Pons (tissue), 1 donor: ENCODE data around the gene TNIK.
"Not testable (repeated sequence)": the region's sequence is repeated elsewhere in the genome, so short reads cannot be mapped to it uniquely, and the experiment has no call there.

Experiments
- DNase-seq: peaks from one replicate; pipeline ENCODE4 v3.0.0-alpha.2; 2016; ENCODE audit warnings: low spot score

Gene TNIK

DNA sequence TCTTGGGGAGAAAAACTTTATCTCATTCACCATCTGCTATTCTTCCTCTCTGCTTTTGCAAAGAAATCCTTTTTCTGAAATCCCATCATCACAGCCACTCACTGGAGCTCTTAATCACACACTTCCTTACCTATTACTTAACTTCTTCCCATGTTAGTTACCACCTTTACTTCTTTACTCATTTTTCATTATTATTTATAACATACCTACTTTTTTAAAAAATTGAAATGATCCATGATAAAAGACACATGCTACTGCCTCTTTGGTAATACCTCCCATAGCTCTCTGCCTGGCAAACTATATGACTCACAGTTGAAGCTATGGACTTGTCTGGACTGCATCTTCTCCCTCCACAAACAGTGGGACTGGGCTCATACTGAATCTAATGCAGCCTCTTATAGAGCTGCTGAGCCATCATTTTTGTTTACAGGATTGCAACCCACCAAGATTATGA is 150.3 kb downstream of the TNIK start:
- no peak for DNase-seq

DNA sequence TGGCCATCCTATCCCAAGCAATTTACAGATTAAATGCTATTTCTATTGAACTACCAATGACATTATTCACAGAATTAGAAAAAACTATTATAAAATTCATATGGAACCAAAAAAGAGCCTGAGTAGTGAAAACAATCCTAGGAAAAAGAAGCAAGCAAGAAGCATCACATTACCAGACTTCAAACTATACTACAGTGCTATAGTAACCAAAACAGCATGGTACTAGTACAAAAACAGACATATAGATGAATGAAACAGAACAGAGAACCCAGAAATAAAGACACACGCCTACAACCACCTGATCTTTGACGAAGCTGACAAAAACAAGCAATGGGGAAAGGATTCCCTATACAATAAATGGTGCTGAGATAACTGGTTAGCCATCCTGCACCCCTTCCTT is 152.2 kb downstream of the TNIK start:
- no peak for DNase-seq

DNA sequence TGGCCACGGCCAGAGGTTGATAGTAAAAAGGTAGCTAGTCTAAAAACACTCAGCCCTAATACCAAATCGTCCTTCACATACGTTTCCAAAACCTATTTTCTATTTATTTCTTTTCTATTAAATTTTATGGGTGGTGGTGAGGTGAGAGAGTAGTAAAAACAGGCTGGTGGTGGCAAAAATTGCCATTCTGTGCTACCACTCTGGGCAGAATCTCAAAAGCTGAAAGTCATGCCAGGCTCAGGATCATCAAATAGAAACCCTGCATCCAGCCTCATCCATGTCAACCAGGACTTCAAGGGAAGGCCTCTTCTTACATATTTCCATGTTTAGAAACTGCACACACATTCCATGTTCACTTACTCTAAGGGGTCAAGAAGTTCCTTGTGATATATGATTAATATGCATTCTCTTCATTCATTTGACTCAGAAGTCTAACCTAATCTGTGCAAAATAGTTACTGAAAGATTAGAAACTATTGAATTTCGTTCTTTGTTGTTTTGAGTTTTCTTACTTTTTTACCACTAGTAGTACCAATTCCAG is 153.1 kb downstream of the TNIK start:
- no peak for DNase-seq

DNA sequence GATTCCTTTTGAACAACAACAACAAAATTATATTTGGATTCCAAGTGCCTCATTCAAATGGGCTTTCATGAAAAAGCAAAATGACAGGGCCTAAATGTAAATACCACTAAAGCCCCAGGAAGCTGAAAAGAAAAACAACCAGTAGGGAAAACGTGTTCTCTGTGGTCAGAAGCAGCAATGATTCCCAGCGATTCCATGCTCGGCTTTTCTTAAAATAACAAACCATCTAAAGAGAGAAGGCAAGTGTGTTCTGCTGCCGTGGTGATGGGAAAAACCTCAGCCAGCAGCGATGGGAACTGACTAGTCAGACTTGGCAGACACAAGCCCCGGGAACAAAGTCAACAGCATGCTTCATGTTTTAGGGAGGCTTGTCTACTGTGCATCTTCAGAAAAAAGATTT is 153.6 kb downstream of the TNIK start:
- DNase-seq = peak; percentile 77

DNA sequence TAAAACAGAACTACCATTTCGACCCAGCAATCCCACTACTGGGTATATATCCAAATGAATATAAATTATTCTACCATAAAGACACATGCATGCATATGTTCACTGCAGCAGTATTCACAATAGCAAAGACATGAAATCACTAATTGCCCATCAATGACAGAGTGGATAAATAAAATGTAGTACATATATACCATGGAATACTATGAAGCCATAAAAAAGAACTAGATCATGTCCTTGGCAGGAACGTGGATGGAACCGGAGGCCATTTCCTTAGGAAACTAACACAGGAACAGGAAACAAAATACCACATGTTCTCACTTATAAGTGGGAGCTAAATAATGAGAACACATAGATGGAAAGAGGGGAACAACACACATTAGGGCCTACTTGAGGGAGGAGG is 154.4 kb downstream of the TNIK start:
- not testable (repeated sequence) for DNase-seq

DNA sequence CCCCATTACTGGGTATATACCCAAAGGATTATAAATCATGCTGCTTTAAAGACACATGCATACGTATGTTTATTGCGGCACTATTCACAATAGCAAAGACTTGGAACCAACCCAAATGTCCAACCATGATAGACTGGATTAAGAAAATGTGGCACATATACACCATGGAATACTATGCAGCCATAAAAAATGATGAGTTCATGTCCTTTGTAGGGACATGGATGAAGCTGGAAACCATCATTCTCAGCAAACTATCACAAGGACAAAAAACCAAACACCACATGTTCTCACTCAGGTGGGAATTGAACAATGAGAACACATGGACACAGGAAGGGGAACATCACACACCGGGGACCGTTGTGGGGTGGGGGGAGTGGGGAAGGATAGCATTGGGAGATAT is 155.7 kb downstream of the TNIK start:
- DNase-seq = not testable (repeated sequence)

DNA sequence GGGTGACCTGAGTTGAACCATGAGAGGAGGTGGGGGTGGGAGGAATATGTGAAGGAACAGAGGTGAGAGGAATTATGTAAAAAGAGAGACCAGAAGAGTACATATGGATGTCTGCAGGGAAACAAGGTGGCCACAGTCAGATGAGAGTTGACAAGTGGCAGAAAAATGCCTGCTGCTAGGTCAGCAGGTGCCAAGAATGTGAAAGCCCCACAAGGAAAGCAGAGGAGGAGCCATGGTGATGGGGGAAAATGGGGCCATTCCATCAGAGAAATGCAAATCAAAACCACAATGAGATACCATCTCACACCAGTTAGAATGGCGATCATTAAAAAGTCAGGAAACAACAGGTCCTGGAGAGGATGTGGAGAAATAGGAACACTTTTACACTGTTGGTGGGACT is 156.2 kb downstream of the TNIK start:
- DNase-seq = not testable (repeated sequence)

DNA sequence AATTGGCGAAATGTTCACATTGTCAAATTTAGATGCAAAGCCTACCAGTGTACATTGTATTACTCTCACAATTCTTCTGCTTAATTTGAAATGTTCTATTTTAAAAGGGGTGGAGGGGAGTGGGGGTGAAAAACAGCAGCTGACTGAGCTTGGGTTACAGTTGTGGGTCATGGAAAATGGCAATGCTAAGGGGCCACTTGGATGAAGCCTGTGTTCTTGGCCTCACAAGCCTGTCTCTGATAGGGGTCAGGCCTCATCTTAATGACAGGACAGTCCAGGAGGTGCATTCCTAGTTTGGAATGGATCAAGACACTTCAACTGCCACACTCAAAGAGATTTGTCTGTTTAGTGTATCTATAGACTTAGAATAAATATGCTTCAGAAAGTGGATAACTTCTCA is 158.2 kb downstream of the TNIK start:
- no peak for DNase-seq

DNA sequence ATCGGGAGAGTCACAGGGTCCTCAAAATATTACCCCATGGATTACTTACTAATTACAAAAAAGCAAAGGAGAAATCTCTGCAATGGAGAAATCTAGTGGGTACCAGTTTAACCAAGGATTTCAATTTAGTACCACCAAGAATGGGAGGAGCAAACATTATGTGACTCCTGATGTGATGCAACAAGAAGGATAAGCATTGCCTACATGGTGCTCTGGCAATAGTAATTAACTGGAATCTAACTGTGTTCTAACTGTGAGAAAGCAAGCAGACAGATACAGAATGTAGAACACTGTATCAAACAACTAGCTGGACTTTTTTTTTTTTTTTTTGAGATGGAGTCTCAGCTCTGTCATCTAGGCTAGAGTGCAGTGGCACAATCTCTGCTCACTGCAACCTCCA is 159.2 kb downstream of the TNIK start:
- no peak for DNase-seq

DNA sequence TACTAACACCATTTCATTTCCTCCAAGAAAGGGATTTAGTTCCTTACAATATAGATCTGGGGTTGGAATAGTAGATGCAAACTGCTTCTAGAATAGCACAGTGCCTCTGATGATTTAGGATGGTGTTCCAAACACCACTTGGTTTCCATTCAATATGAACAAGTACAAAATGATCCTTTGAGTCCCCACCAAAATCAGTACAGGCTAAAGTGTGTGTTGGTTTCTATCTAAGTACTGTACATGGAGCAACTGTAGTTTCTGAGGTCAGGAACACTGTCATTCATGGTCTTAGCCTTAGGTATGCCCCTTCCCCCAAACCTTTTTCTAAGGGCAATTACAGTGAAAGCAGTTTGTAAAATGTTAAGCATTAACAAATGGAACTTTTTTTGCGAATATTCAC is 162.3 kb downstream of the TNIK start:
- DNase-seq = no peak

DNA sequence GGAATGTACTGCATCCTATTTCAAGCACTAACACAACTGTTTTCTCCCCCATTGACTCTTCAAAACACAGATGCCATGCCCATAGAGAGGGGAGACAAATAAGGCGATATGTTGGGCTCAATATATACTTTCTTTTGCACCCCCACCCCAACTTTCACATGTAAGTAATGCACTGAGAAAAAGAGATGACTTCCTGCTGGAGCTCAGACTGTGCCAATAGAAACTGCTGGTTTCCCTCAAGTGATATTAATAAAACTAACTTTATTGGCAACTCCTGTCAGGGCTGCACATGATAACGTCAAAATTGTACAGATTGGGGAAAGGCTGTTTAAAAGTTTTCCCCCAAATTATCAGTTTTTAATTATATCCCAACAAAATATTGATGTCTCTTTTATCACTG is 163.0 kb downstream of the TNIK start:
- no peak for DNase-seq

DNA sequence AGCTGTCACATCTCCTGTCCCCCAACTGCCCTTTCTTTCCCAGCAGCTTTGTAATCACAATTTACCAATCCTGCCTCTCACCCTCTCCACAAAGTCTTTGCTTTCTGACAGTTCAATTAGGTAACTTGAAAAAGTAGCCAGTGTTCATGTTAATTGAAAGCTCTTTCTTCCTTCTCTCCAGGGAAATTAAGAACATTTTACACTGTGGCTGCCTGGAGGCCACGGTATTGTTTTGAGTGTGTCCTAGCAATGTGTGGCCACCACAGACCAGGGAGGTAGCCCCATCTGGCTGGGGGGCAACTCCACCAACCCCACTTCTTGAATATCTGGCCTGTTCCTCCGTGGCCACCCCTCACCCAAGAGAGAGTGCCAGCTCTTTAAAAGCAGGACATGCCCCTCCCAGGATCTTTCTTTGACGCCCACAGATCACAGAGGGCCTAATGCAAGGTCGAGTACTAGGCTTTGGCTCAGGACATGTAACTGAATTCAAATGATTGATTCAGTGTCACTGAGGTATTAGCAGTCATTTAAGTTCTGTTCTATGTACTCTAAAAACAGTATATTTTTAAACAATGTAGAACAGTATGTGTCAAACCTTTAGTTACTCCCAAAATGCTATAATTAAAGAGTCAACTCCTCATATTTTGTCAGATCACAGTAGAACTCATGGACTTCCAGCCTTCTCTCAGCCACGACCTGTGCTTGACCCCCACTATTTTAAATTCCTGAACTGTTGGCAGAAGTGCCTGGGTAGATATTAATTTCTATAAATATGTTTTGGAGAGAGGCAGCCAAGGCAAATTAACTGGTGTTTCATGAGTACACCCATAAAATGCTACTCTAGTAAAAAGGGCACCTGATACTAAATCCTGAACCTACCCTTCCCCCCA is 164.5 kb downstream of the TNIK start:
- no peak for DNase-seq

DNA sequence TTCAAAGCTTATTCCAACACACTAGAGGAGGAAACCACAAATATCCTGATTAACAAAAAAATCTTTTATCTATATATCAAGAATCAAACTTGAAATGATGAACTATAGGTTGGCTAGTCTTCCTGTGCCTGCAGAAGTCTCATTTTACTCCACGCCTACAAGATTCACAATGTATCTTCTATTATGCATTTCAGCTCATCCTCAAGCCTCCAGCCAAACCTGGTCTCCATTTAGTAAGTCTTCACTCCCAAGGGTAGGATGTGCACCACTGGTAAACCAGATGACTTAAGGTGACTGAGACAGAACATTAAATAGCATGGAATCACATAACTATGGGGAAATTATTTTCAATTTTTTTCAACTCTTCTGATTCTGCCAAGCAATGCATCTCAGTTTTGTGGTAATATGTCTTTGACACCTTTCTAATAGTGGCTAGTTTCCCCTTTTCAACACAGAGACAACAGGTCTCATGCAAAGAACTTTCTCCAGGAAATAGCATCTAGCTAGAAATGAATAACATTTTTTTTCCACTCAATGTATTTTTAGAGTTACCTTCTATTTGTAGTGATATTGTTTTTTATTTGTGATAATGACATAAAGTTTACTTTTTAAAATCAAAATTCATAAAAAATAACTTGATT is 166.9 kb downstream of the TNIK start:
- DNase-seq = no peak

DNA sequence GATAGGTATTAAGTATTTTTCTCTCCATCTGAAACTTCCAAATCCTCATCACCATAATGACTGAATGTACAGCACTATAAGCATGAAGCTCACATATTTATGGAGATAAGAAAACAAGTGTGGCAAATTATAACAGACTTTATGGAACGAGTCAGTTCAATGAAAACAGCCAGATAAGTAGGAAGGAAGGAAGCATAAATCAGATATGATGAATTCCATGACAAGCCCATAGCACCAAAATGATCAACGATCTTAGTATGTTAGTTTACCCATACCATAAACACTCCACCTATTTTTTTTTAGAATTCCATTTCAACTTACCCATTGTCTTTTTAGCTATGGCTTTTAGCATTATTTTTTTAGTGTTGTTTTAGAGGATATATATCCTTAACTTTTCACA is 169.5 kb downstream of the TNIK start:
- no peak for DNase-seq

DNA sequence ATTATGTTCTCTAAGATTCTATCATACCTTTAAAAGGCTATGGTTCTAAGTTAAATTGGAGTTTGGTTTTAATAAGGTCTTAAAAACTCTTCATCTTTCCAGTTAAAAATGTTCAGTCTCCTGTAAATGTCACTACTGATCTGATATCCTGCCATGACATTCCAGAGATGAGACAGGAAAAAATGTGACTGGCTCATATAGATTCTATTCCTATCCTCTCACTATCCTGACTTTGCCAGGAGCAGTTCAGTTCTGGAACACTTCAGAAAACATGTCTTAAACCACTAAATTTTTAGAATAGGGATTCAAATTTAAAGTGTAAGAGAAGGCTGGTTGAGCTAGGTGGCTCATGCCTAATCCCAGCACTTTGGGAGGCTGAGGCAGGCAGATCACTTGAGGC is 170.9 kb downstream of the TNIK start:
- DNase-seq = no peak

DNA sequence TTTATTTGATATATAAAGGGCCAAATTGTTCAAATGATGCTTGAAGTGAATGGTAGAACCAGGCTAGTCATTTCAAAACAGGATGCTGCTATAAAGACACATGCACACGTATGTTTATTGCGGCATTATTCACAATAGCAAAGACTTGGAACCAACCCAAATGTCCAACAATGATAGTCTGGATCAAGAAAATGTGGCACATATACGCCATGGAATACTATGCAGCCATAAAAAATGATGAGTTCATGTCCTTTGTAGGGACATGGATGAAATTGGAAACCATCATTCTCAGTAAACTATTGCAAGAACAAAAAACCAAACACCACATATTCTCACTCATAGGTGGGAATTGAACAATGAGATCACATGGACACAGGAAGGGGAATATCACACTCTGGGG is 172.4 kb downstream of the TNIK start:
- DNase-seq = not testable (repeated sequence)

DNA sequence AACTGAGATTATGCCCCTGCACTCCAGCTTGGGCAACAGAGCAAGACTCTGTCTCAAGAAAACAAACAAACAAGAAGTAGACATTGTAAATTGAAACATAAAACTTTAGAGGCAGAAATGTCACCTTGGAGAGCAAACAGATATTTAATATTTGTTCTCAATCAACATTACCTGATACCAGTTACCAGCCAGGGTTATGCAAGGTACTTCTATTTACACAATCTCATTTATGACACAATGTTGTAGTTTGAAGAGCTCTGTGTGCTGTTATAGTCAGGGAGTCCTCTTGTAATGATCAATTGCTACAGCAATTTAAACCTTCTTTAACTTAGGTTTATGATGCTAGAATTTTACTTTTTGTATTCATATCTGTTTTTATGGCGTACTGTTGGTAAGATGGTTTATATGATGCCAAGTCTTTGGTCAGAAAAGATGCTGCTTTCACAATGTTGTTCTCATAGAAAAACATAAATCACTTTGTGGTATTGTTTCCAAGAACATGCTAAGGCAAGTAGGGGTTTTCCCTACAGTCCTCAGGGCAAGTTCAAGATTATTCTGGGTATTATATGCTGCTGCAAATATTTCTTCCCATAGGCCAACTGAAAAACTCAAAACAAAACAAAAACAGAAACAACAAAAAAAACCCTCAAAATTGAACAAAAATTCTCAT is 173.5 kb downstream of the TNIK start:
- no peak for DNase-seq

DNA sequence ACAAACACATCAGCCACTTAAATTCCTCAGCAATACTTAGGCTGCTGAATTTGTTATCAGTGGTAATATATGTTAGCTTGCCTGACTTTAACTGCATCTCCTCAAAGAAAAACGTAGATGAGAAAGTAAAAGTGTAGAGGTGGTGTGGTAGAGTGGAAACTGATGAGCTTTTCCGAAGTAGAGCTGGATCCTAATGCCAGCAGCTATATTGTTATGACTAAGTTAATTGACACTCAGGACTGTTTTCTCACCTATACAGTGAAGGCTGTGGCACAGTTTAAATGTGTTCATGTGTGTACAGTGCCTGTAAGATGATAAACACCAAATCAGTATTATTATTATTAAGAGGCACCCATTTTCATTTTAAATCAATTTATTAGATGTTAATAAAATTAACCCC is 174.9 kb downstream of the TNIK start:
- no peak for DNase-seq

DNA sequence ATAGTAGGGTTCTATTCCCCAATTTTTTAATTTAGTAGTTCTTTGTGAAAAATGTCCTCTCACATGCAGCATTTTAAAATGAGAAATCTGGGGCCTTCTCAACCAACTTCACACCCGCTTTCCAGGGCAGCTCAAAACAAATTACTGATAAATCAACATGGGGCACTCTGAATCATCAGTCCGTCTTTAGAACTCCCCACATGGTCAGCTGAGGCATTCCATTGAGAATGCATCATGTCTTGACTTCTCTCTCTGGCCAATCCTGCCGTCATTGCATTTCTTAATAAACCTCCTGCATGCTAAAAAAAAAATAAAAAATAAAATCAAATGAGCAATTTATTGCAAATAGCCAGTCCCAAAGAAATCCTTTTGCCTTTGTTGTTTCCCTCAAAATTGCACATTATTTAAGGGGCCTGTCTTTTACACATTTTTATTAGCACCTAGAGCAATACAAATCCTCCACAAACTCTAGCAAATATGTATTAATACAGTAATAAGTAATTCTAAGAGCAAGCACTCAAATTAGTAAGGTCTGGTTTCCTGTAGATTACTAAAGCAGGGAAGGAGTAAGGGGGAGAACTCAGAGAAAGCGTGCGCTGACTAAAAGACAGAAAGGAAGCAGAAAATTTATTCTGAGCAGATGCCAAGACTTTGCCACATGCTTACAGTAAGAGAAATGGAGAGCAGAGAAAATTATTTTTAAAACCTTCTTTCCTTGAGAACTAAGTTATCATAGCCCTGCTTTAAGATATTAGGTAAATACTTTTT is 175.7 kb downstream of the TNIK start:
- no peak for DNase-seq

DNA sequence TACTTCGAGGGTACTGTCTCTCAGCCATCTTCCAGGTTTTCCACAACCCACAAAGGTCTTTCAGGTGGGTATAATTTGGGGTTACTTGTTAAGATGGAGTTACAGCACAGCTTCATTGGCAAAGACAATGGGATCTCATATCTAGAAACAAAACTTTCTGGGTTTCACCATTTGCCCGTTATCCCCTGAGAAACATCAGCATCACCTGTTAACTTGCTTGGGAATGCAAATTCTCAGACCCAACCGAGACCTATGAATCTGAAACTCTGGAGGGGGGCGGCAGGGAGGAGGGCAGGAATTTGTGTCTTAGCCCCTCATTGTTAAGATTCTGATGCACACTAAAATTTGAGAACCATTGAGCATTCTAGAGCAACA is 176.4 kb downstream of the TNIK start:
- no peak for DNase-seq

DNA sequence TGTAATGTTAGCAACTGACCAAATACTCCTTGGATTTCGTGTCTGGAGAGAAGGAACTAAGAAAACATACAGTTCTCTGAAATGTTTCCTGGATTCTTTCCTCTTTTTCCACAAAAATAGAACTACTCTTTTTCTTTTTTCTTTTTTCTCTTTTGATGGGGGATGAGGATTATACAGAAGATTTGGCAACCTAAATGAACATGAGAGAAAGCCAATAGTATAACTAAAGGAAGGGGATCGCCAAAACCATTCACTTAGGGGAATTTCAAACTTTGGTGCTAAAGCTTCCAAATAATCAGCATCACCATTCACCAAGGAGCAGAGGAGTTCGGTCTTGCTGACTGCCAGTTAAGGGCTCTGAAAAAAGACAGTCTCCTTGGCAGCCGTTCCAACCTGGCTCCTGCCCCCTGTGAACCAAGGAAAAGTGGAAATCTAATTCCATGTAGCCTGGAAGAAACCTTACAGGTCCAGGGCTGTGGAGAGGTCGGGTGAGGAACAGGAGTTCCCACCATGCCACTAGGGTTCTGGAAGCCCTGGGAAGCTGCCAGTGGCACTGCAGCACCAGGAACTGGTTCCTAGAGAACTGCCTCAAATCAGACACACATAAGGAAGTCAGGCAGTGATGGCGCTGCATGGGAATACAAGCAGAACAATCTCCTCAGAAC is 176.9 kb downstream of the TNIK start:
- DNase-seq = peak; percentile 50
